Hepatocyte (in vitro differentiated cells): Measurements from ENCODE around the gene TPGS2. TPM values are rescaled to one million over a fixed set of nuclear protein-coding genes. Genes with fewer than 3 reads are reported as not detected.
"Not testable (repeated sequence)": the region's sequence is repeated elsewhere in the genome, so short reads cannot be mapped to it uniquely, and the experiment has no call there.

Experiments
- DNase-seq: peaks from one replicate; pipeline ENCODE4 v3.0.0-alpha.2; 2016; ENCODE audit warnings: low spot score
- H2AFZ ChIP-seq: fragments of 200-600 bp; sonication (generic); 2 replicates; pipeline ENCODE4 v1.6.0; 2016; ENCODE audit warnings: antibody characterized with exemption, mild to moderate bottlenecking
- H3K27ac ChIP-seq: fragments of 200-600 bp; sonication (generic); 2 replicates; pipeline ENCODE4 v1.5.1; 2016; ENCODE audit warnings: mild to moderate bottlenecking
- H3K27me3 ChIP-seq: fragments of 200-600 bp; sonication (generic); 2 replicates; pipeline ENCODE4 v1.6.1; 2016
- H3K36me3 ChIP-seq: fragments of 200-600 bp; sonication (generic); replicated peaks from 2 replicates; pipeline ENCODE4 v1.5.1; 2016; ENCODE audit warnings: low read depth; ENCODE audit not compliant: insufficient read depth
- H3K4me1 ChIP-seq: fragments of 200-600 bp; sonication (generic); 2 replicates; pipeline ENCODE4 v1.5.1; 2016; ENCODE audit warnings: mild to moderate bottlenecking, moderate library complexity; ENCODE audit not compliant: insufficient read depth
- H3K4me2 ChIP-seq: fragments of 200-600 bp; sonication (generic); 2 replicates; pipeline ENCODE4 v1.6.0; 2016
- H3K4me3 ChIP-seq: fragments of 200-600 bp; sonication (generic); 2 replicates; pipeline ENCODE4 v1.5.1; 2016; ENCODE audit warnings: mild to moderate bottlenecking
- H3K79me2 ChIP-seq: fragments of 200-600 bp; sonication (generic); 2 replicates; pipeline ENCODE4 v1.6.0; 2017; ENCODE audit warnings: mild to moderate bottlenecking
- H3K9me2 ChIP-seq: fragments of 200-600 bp; sonication (generic); replicated peaks from 2 replicates; pipeline ENCODE4 v1.6.0; 2017; ENCODE audit warnings: mild to moderate bottlenecking; ENCODE audit not compliant: insufficient read depth
- H3K9me3 ChIP-seq: fragments of 200-600 bp; sonication (generic); 2 replicates; pipeline ENCODE4 v1.5.1; 2016; ENCODE audit warnings: low read depth, mild to moderate bottlenecking
- H4K20me1 ChIP-seq: fragments of 200-600 bp; sonication (generic); 2 replicates; pipeline ENCODE4 v1.6.0; 2016; ENCODE audit warnings: mild to moderate bottlenecking; ENCODE audit not compliant: insufficient read depth, poor library complexity, severe bottlenecking
- CTCF ChIP-seq: fragments of 200-600 bp; sonication (generic); IDR thresholded peaks from 2 replicates; pipeline ENCODE4 v1.5.1; 2016; ENCODE audit warnings: antibody characterized with exemption, mild to moderate bottlenecking; ENCODE audit not compliant: poor library complexity
- EZH2 ChIP-seq: fragments of 200-600 bp; sonication (generic); IDR thresholded peaks from 2 replicates; pipeline ENCODE4 v1.6.1; 2016; ENCODE audit warnings: antibody characterized with exemption, mild to moderate bottlenecking, borderline replicate concordance
- EZH2phosphoT487 ChIP-seq: fragments of 200-600 bp; sonication (generic); IDR thresholded peaks from one replicate; pipeline ENCODE4 v1.6.1; 2018; ENCODE audit warnings: antibody characterized with exemption, mild to moderate bottlenecking, low read depth, moderate library complexity; ENCODE audit not compliant: unreplicated experiment, severe bottlenecking
- WGBS: methylation state at CpG from one replicate; pipeline ENCODE4 v1.1.6; 2016; ENCODE audit warnings: low lambda C conversion rate; ENCODE audit errors: missing lambda C conversion rate; 5-methylcytosine and 5-hydroxymethylcytosine counted together
- polyA plus RNA-seq: library from polyadenylated mRNA; unstranded; fragments of >200 nt; fragmentation: Nextera tagmentation; extraction: Ambion mirVana; gene quantifications from 2 replicates; pipeline ENCODE4 v1.2.1, GENCODE V29; 2016
- total RNA-seq: library from RNA; depleted of rRNA; stranded (reverse); fragments of >200 nt; gene quantifications from 2 replicates; pipeline ENCODE4 v1.2.3, GENCODE V29; 2014

TPGS2 gene
- total and polyA plus RNA-seq, 2 experiments from 2014 or later: 57.0 to 83.0 TPM

- H3K27me3 ChIP-seq: no peaks in the 10 kb centered on the region
- TF ChIP-seq CTCF (no peak), EZH2 (no peak), EZH2phosphoT487 (no peak)
- DNase-seq: no peak
- H2AFZ ChIP-seq: no peak overlapping the region
- H3K36me3 ChIP-seq: no peaks in the 10 kb centered on the region
- H3K9me3 ChIP-seq: no peaks in the 10 kb centered on the region
- H3K9me2 ChIP-seq: no peaks in the 10 kb centered on the region
- 95% methylated on average over 10 of the region's 10 CpGs for WGBS
- no peaks in the 10 kb centered on the region for H4K20me1 ChIP-seq
- H3K27ac ChIP-seq: no peak overlapping the region
- no peak overlapping the region for H3K4me2 ChIP-seq
- no peaks in the 10 kb centered on the region for H3K4me1 ChIP-seq
- no peaks in the 10 kb centered on the region for H3K79me2 ChIP-seq
- H3K4me3 ChIP-seq: no peak overlapping the region
These were observed 59.6 kb downstream of the TPGS2 start for GRCh38 chr18:36769172-36769571.

DNA sequence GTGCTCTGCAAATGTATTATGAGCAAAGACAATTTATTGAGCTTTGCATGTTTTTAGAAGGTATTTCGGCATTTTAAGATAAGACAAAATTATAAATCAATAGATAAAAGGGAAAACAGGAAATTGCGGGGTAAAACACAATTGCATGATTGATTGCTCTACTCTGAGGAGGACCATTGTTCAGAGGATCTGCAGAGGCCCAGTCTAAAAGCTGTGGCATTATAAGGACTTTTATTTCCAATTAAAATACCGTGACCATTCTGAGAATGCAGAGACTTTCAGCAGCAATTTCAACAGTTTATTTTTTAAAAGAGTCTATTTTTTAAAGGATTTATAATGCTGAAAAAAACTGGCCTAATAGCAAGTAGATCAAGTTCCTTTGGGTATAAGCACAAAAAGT, 62.0 kb downstream of the TPGS2 start:
- Histone ChIP-seq H3K4me2 (no peak overlapping the region), H3K27me3 (no peaks in the 10 kb centered on the region), H3K4me1 (no peaks in the 10 kb centered on the region), H4K20me1 (no peaks in the 10 kb centered on the region), H3K36me3 (no peaks in the 10 kb centered on the region), H3K27ac (no peak overlapping the region), H3K4me3 (no peak overlapping the region), H3K9me2 (no peaks in the 10 kb centered on the region), H2AFZ (no peak overlapping the region), H3K9me3 (no peaks in the 10 kb centered on the region), H3K79me2 (no peaks in the 10 kb centered on the region)
- no peak for DNase-seq
- WGBS: 66% methylated on average over 3 of the region's 3 CpGs
- TF ChIP-seq EZH2 (no peak), EZH2phosphoT487 (no peak), CTCF (no peak)

- not testable (repeated sequence) for DNase-seq, H3K4me2 ChIP-seq, H3K4me1 ChIP-seq, H3K4me3 ChIP-seq, H3K27me3 ChIP-seq, H3K36me3 ChIP-seq, H3K9me3 ChIP-seq, H3K9me2 ChIP-seq, H3K79me2 ChIP-seq, H3K27ac ChIP-seq, H2AFZ ChIP-seq, H4K20me1 ChIP-seq
- WGBS: 97% methylated on average over 26 of the region's 26 CpGs
These were observed 65.8 kb downstream of the TPGS2 start for GRCh38 chr18:36762965-36763364.

DNA sequence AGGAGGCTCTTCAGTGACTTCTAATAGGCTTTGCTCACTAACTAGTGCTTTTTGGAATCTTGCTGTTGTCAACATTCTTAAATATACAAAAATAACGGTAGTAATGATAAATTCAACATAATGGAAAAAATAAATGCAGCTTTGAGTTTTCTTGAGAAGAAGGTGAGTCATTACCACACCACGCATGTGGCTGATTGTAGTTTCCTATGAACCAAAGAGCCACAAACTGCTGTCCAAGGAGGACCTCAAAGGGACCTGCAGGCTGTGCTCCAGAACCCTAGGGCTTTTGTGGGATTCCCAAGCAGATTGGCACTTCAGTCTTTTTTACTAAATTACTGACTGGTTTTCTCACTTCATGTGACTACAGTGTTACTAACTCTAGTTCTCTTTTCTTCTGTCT, 66.7 kb downstream of the TPGS2 start:
- no peaks in the 10 kb centered on the region for H3K4me1 ChIP-seq
- H3K4me2 ChIP-seq: no peak overlapping the region
- no peaks in the 10 kb centered on the region for H4K20me1 ChIP-seq
- DNase-seq: no peak
- WGBS: 100% methylated on average over 2 of the region's 2 CpGs
- H3K27me3 ChIP-seq: no peaks in the 10 kb centered on the region
- no peaks in the 10 kb centered on the region for H3K79me2 ChIP-seq
- H2AFZ ChIP-seq: no peak overlapping the region
- H3K9me2 ChIP-seq: no peaks in the 10 kb centered on the region
- no peaks in the 10 kb centered on the region for H3K36me3 ChIP-seq
- H3K27ac ChIP-seq: no peak overlapping the region
- H3K9me3 ChIP-seq: no peaks in the 10 kb centered on the region
- no peak for TF ChIP-seq CTCF
- no peak for TF ChIP-seq EZH2phosphoT487
- TF ChIP-seq EZH2: no peak
- no peak overlapping the region for H3K4me3 ChIP-seq
